Fibroblast of skin of left biceps (primary cell): ENCODE measurements around the gene DENND4B.

ENCODE experiments used
- DNase-seq, 2 experiments: peaks; one replicate each; pipeline ENCODE4 v3.0.0-alpha.2; 2013; ENCODE audit warnings: low read depth in 2 of 2

Gene DENND4B

GRCh38 chr1:153886127-153886526 lies 60.4 kb downstream of the DENND4B start:
- DNase-seq = no peak

- no peak for DNase-seq
These were observed 63.3 kb downstream of the DENND4B start for GRCh38 chr1:153883223-153883622.

GRCh38 chr1:153882296-153882912 lies 64.1 kb downstream of the DENND4B start:
- DNase-seq = peak in 1 of 2 experiments; percentile 7

- DNase-seq = peak in 1 of 2 experiments; percentile 7
These were observed 64.8 kb downstream of the DENND4B start for GRCh38 chr1:153881751-153882150.

- DNase-seq = peak; percentile 87 to 88
These were observed 65.6 kb downstream of the DENND4B start for GRCh38 chr1:153880962-153881361.

- no peak for DNase-seq
These were observed 66.5 kb downstream of the DENND4B start for GRCh38 chr1:153880024-153880423.
